GM19240 (cell line): ENCODE results near the gene TTC33.
A peak's percentile ranks its signal among the peaks of the same experiment; 100 is the strongest.
"Not testable (repeated sequence)": the region's sequence is repeated elsewhere in the genome, so short reads cannot be mapped to it uniquely, and the experiment has no call there.

Source experiments
- DNase-seq: peaks from one replicate; pipeline ENCODE4 v3.0.0; 2011; ENCODE audit warnings: low spot score; ENCODE audit not compliant: insufficient read length

Gene TTC33

GRCh38 chr5:40755407-40756365, at the start of gene TTC33:
TTC33 (minus strand) TSS chr5:40755961; CDS start chr5:40747018, 8,943 bp downstream.
- peak; percentile 64 for DNase-seq

DNA sequence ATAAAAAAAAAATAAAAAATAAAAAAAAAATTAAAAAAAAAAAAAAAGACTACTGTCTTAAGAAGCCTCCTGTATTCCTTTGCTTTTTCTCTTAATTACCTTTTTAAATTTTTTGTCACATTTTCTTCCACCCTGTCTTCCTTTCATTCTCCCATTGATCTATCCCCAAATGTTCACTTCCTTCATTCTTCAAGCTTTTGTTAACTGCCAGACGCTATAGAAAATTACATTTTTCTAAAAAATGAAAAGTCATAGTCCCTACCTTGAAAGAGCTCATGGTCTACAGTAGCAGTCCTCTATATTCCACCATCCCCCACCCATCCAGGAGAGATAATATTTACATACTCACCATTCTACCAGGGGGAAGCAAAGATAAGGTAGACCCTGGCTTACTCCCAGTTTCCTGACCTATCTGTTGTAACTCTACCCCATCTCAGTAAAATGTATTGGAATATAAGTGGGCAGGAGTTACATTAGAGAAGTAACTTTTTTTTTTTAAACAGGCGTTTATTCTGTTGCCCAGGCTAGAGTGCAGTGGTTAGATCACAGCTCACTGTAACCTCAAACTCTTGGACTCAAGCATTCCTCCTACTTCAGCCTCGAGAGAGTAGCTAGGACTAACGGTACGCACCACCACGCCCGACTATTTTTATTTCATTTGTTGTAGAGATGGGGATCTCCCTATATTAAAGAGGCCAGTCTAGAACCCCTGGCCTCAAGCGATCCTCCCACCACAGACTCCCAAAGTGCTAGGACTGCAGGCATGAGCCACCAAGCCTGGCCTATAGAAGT, 46.2 kb upstream of the TTC33 start:
- DNase-seq, result no peak

DNA sequence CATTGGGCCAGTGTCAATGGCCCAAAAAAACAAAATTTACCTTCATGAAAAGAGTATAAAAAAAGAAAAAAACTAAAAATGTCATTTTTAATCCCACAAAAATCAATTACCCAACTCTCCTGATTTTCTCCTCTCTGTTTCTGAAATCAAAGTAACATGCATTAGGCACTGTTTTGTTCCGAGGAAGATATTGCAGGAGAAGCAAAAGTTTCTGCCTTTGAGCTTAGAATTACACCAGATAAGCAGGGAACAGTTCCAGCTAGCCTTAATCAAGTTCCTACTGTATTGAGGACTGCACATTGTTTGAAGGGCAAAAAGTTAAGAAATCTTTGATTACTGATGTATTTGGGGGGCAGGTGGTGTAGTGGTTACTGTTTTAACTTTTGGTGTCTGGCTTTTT, 43.5 kb upstream of the TTC33 start:
- DNase-seq, result no peak

DNA sequence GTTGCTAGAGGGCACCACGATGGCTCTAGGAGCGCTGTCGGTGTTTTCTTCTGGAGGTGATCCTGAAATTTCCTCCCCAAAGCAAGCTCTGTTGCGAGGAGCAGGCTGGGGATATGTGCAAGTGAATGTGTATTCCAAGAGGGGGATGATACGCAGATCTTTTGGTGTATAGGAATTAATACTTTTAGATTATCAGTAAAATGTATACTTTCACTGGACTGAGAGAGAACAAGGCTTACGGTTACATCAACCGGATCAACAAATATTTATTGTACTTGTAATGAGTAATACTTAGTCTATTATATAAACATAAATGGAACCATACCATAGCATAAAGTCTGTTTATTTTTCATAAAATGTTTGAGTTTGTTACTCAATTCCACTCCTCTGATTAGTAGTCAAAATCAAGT, 43.0 kb upstream of the TTC33 start:
- DNase-seq, result no peak

GRCh38 chr5:40798012-40798800, 42.4 kb upstream of the TTC33 start, which contains the start of gene PRKAA1:
PRKAA1 (minus strand) TSS chr5:40798374; CDS start chr5:40798189, 185 bp downstream.
- DNase-seq, result peak; percentile 73

DNA sequence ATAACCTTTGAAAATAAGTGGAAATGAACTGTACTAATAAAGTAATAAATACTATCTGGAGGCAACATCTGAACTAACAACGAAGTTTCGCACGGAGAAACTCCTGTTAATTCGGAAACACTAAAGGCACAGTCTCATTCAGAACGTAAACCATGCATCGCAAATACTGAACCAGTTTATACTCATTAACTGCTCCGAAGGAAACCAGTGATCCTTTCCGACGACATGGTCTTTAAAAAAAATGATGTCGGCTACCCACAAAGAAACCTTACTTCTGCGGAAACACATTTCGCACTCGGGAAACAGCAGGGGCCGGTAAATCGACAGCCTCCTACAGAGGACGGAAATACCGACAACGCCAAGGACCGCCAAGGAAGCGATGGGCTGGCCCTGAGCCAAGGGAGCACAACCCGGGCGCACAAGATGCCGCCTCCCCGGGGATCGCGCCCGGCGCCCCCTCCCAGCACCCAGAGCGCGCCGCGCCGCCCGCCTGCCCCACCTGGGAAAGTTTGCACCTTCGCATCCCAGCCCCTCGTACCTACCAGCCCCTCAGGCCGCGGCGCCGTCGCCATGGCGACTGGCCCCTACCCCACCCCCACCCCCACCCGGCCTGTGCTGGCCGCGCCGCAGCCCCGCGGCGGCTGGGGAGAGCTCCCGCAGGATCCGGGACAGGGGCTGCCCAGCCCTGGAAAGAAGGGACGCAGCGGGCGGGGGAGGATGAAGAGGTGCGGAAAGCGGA, 41.7 kb upstream of the TTC33 start:
- no peak for DNase-seq

GRCh38 chr5:40796487-40796889, 40.7 kb upstream of the TTC33 start:
- no peak for DNase-seq

DNA sequence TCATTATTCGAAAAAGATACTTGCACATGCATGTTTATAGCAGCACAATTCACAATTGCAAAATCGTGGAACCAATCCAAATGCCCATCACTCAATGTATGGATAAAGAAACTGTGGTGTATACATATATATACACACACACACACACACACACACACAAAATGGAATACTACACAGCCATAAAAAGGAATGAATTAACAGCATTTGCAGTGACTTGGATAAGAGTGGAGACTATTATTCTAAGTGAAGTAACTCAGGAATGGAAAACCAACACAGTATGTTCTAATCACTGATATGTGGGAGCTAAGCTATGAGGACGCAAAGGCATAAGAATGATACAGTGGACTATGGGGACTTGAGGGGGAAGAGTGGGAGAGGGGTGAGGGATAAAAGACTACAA, 39.1 kb upstream of the TTC33 start:
- not testable (repeated sequence) for DNase-seq

GRCh38 chr5:40794340-40794739, 38.6 kb upstream of the TTC33 start:
- DNase-seq, result not testable (repeated sequence)

GRCh38 chr5:40792691-40793090, 36.9 kb upstream of the TTC33 start:
- DNase-seq, result not testable (repeated sequence)

- no peak for DNase-seq
These were observed 36.0 kb upstream of the TTC33 start for GRCh38 chr5:40791715-40792139.

DNA sequence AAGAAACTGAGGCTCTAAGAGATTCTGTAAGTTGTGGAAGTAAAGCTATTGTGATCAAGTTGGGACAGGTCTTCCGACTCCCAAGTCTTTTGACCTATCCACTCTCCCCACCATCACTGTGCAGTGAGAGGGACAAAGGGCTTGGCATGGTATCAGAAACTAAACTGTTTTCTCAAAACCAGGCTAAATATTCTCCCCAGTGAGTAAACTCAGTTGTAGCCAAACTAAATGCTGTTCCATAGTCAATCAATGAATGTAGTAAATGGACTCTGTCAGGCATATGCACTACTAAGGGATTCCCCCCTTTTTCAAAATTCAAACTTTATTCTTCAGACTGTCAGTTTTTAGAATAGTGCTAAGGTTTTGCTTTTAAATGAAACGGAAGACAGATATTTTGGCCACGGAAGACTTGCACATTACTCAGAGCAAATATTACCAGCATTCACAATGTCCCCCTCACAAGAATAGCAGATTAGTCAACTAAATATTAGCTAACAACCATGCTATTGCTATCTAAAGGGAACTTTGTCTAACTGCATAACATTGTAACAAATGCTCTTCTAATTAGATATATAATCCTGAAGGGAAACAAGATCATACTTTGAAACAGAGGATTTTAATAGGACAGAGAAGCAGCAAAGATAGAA, 35.3 kb upstream of the TTC33 start:
- DNase-seq, result no peak

DNA sequence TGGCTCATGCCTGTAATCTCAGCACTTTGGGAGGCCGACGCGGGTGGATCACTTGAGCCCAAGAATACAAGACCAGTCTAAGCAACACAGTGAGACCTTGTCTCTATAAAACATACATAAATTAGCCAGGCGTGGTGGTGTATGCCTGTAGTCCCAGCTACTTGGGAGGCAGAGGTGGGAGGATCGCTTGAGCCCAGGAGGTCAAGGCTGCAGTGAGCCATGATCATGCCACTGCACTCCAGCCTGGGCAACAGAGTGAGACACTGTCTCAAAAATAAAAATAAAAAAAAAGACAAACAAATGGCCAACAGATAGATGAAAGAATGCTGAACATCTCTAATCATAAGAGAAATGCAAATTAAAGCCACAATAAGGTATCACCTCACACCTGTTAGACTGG, 33.2 kb upstream of the TTC33 start:
- not testable (repeated sequence) for DNase-seq

DNA sequence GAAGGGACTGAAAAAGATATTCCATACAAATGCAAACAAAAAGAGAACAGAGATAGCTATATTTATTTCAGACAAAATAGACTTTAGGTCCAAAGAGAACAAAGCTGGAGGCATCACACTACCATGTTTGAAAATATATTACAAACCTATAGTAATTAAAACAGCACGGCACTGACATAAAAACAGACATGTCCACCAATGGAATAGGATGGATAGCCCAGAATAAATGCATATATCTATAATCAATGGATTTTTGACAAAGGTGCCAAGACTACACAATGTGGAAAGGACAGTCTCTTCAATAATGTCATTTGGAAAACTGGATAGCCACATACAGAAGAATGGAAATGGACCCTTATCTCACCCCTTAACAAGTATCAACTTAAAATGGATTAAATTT, 32.2 kb upstream of the TTC33 start:
- no peak for DNase-seq

- DNase-seq, result not testable (repeated sequence)
These were observed 30.9 kb upstream of the TTC33 start for GRCh38 chr5:40786664-40787063.

GRCh38 chr5:40784916-40785315, 29.2 kb upstream of the TTC33 start:
- no peak for DNase-seq

DNA sequence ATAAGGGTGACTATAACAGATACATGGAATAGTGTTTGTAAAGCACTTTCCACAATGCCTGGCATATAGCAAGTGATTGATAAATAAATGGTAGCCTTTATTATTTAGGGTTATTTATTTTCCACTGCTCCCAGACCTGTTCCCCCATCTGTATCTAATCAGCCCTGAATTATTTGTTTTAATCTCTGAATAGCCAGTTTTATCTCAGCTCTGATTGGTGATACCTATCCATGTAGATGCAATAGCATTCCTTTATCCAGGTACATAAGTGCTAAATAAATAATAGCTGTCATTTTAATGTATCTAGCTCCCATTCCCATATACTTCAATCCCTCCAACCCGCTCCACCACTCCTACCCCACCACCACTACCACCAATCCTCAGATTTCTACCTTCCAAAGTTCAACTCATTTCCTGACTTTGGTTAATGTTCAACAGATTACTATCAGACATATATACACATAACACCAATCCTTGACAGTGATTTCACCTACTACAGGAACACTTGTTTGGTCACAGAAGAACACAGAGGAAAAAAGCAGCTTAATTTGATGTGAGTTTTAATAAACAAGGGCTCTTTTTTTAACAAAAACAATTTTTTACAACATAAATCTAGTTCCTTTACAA, 28.4 kb upstream of the TTC33 start:
- no peak for DNase-seq

DNA sequence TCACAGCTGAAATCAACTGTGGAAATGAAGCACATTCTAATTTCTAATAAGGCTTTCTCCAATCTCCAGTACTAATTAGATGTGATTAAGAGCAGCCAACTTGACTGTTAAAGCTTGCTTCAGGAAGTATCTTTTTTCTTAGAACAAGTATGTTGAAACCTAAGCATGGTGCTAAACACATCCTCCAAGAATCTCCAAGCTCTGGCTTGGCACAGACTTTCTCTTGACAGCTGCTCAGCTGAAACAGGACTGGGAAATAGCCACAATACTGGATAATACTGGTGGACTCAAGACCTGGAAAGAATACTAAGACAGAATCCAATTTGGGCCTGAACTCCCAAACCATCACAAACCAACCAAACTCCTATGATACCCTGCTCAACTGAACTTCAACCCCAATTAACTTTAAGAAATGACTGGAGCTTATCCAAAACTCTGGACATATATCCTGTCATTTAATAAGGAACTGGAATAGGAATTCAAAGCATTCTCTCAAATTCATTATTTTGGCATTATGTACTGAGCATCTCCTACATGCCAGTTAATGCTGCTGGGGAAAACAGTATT, 26.2 kb upstream of the TTC33 start:
- DNase-seq, result no peak

- no peak for DNase-seq
These were observed 25.1 kb upstream of the TTC33 start for GRCh38 chr5:40780858-40781257.
